Neural cell (in vitro differentiated cells): Measurements from ENCODE around the gene LRRTM3. TPM values are rescaled to one million over a fixed set of nuclear protein-coding genes. Genes with fewer than 3 reads are reported as not detected.

Experiments used
- H2AFZ ChIP-seq: fragments of 200-600, 300-800 bp; sonication (generic), shearing (Covaris generic); 2 replicates; pipeline ENCODE4 v1.6.0; 2014; ENCODE audit warnings: low read depth, mild to moderate bottlenecking, antibody characterized with exemption, low read length, moderate library complexity
- H3F3A ChIP-seq: fragments of 200-600 bp; shearing (Covaris generic); 2 replicates; pipeline ENCODE4 v1.6.1; 2016; ENCODE audit warnings: mild to moderate bottlenecking, moderate library complexity, mixed read lengths, antibody characterized with exemption, low read length; ENCODE audit not compliant: insufficient read depth, poor library complexity, severe bottlenecking
- H3K27ac ChIP-seq: fragments of 200-600, 300-800 bp; sonication (generic), shearing (Covaris generic); 2 replicates; pipeline ENCODE4 v1.5.1; 2014; ENCODE audit warnings: mild to moderate bottlenecking, low read length, moderate library complexity
- H3K27me3 ChIP-seq: fragments of 300-800, 200-600 bp; sonication (generic), shearing (Covaris generic); 2 replicates; pipeline ENCODE4 v1.6.0; 2014; ENCODE audit warnings: mild to moderate bottlenecking, low read depth, low read length, moderate library complexity; ENCODE audit not compliant: insufficient read depth
- H3K36me3 ChIP-seq: fragments of 300-800, 200-600 bp; sonication (generic), shearing (Covaris generic); 2 replicates; pipeline ENCODE4 v1.5.1; 2014; ENCODE audit warnings: mild to moderate bottlenecking, antibody characterized with exemption, low read length, moderate library complexity; ENCODE audit not compliant: insufficient read depth
- H3K4me2 ChIP-seq: fragments of 300-800, 200-600 bp; sonication (generic), shearing (Covaris generic); 2 replicates; pipeline ENCODE4 v1.6.0; 2014; ENCODE audit warnings: mild to moderate bottlenecking, low read length
- H3K4me3 ChIP-seq: fragments of 300-800, 200-600 bp; sonication (generic), shearing (Covaris generic); 2 replicates; pipeline ENCODE4 v1.5.1; 2014; ENCODE audit warnings: mild to moderate bottlenecking, low read length, moderate library complexity
- H3K79me2 ChIP-seq: fragments of 200-600 bp; shearing (Covaris generic); replicated peaks from 2 replicates; pipeline ENCODE4 v1.6.0; 2014; ENCODE audit warnings: mild to moderate bottlenecking, low read length, moderate library complexity; ENCODE audit not compliant: insufficient read depth
- H3K9ac ChIP-seq: fragments of 300-800, 200-600 bp; sonication (generic), shearing (Covaris generic); 2 replicates; pipeline ENCODE4 v1.6.1; 2016; ENCODE audit warnings: mild to moderate bottlenecking, low read length, mixed read lengths
- H3K9me2 ChIP-seq: fragments of 200-600 bp; shearing (Covaris generic); 2 replicates; pipeline ENCODE4 v1.6.1; 2016; ENCODE audit warnings: mild to moderate bottlenecking, low read length, mixed read lengths; ENCODE audit not compliant: insufficient read depth
- H3K9me3 ChIP-seq: fragments of 200-600, 300-800 bp; sonication (generic), shearing (Covaris generic); 2 replicates; pipeline ENCODE4 v1.6.1; 2016; ENCODE audit warnings: mild to moderate bottlenecking, mixed run types, low read length, moderate library complexity, mixed read lengths
- H4K20me1 ChIP-seq: fragments of 200-600 bp; shearing (Covaris generic); 2 replicates; pipeline ENCODE4 v1.6.1; 2016; ENCODE audit warnings: mild to moderate bottlenecking, mixed run types; ENCODE audit not compliant: insufficient read depth
- CTCF ChIP-seq: fragments of 450-650 bp; IDR thresholded peaks from 2 replicates; pipeline ENCODE4 v1.5.1; 2014; ENCODE audit warnings: antibody characterized with exemption, mild to moderate bottlenecking, moderate library complexity; ENCODE audit not compliant: poor library complexity, severe bottlenecking
- EP300 ChIP-seq: fragments of 450-650 bp; conservative IDR thresholded peaks from 2 replicates; pipeline ENCODE4 v1.6.1; 2014; ENCODE audit warnings: antibody characterized with exemption, mild to moderate bottlenecking, moderate library complexity; ENCODE audit not compliant: poor library complexity, severe bottlenecking
- EZH2 ChIP-seq: fragments of 200-600, 300-800 bp; shearing (Covaris generic), sonication (generic); IDR thresholded peaks from 2 replicates; pipeline ENCODE4 v1.6.1; 2014; ENCODE audit warnings: antibody characterized with exemption, low read length, borderline replicate concordance, mild to moderate bottlenecking; ENCODE audit not compliant: insufficient read depth, poor library complexity, severe bottlenecking
- MXI1 ChIP-seq: fragments of 450-650 bp; conservative IDR thresholded peaks from 2 replicates; pipeline ENCODE4 v1.6.1; 2014; ENCODE audit warnings: antibody characterized with exemption, mild to moderate bottlenecking; ENCODE audit not compliant: poor library complexity, severe bottlenecking
- POLR2AphosphoS5 ChIP-seq: IDR thresholded peaks from 2 replicates; pipeline ENCODE4 v1.6.1; 2012
- RAD21 ChIP-seq: fragments of 450-650 bp; conservative IDR thresholded peaks from 2 replicates; pipeline ENCODE4 v1.6.1; 2014; ENCODE audit warnings: antibody characterized with exemption, mild to moderate bottlenecking, moderate library complexity
- REST ChIP-seq: IDR thresholded peaks from 2 replicates; pipeline ENCODE4 v1.6.1; 2012; ENCODE audit warnings: borderline replicate concordance
- SMC3 ChIP-seq: fragments of 450-650 bp; conservative IDR thresholded peaks from 2 replicates; pipeline ENCODE4 v1.6.1; 2014; ENCODE audit warnings: antibody characterized with exemption, mild to moderate bottlenecking, moderate library complexity; ENCODE audit not compliant: poor library complexity
- TAF1 ChIP-seq: IDR thresholded peaks from 2 replicates; pipeline ENCODE4 v1.6.1; 2012; ENCODE audit warnings: low read depth
- polyA plus RNA-seq: library from polyadenylated mRNA; depleted of rRNA; stranded (reverse); fragments of >200 nt; gene quantifications from 2 replicates; pipeline ENCODE4 v1.2.3, GENCODE V29; 2014

Gene LRRTM3
- polyA plus RNA-seq, 1 donor from 2014 or later, result 3.2 TPM

GRCh38 chr10:66927971-66928770 lies 2.3 kb downstream of the LRRTM3 start:
- H2AFZ ChIP-seq, result no peak overlapping the region
- H3K27me3 ChIP-seq, result no peaks in the 10 kb centered on the region
- H3K4me2 ChIP-seq, result peak overlapping the region; percentile 13
- H3K9me2 ChIP-seq, result no peaks in the 10 kb centered on the region
- no peaks in the 10 kb centered on the region for H3F3A ChIP-seq
- H4K20me1 ChIP-seq, result no peaks in the 10 kb centered on the region
- peak overlapping the region; percentile 25 for H3K9ac ChIP-seq
- H3K9me3 ChIP-seq, result no peaks in the 10 kb centered on the region
- TF ChIP-seq SMC3 (peak; percentile 47), POLR2AphosphoS5 (no peak), MXI1 (peak; percentile 2), REST (no peak), RAD21 (peak; percentile 34)
- peak overlapping the region; percentile 65 for H3K4me3 ChIP-seq
- H3K36me3 ChIP-seq, result no peaks in the 10 kb centered on the region
- H3K79me2 ChIP-seq, result no peaks in the 10 kb centered on the region
- no peak overlapping the region for H3K27ac ChIP-seq

GRCh38 chr10:66928776-66929175 lies 2.9 kb downstream of the LRRTM3 start:
- Histone ChIP-seq H2AFZ (no peak overlapping the region), H3K27me3 (no peaks in the 10 kb centered on the region), H3F3A (no peaks in the 10 kb centered on the region), H3K27ac (no peak overlapping the region), H3K4me2 (peak overlapping the region; percentile 10), H3K9me3 (no peaks in the 10 kb centered on the region), H4K20me1 (no peaks in the 10 kb centered on the region), H3K4me3 (peak overlapping the region; percentile 65), H3K9ac (no peak overlapping the region), H3K79me2 (no peaks in the 10 kb centered on the region), H3K9me2 (no peaks in the 10 kb centered on the region), H3K36me3 (no peaks in the 10 kb centered on the region)
- TF ChIP-seq MXI1 (no peak), RAD21 (no peak), SMC3 (no peak), TAF1 (no peak), CTCF (no peak), EP300 (no peak), REST (no peak), EZH2 (no peak), POLR2AphosphoS5 (no peak)
